NCI-H345 (cell line): ENCODE results near the gene FYTTD1.

Experiments used
- DNase-seq: peaks from one replicate; lab custom pipeline; 2025; lab: John Stamatoyannopoulos, UW

The FYTTD1 gene

GRCh38 chr3:197833930-197834715 lies 84.4 kb downstream of the FYTTD1 start:
- DNase-seq = no peak

DNA sequence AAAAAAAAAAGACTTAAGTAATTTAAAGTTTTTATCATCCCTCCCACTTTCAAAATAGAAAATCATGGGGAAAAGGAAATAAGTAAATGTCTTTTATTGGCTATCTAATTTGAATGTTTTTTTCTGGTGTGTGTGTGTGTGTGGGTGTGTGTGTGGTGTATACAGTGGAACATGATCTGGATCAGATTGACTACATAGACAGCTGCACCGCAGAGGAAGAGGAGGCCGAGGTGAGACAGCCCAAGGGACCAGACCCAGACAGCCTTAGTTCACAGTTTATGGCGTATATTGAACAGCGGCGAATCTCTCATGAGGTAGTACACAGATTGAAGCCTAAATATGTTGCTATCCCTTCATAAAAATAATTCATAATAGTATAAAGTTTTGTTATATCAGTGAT lies 85.8 kb downstream of the FYTTD1 start:
- DNase-seq = no peak

GRCh38 chr3:197836244-197836643 lies 86.6 kb downstream of the FYTTD1 start:
- no peak for DNase-seq
